GM06990 (cell line): ENCODE results near the gene ANKS6.

Source experiments
- DNase-seq: peaks from one replicate; pipeline ENCODE4 v3.0.0-alpha.2; 2011; ENCODE audit not compliant: insufficient read length; ENCODE audit errors: extremely low read depth
- H3K27me3 ChIP-seq: replicated peaks from 2 replicates; pipeline ENCODE4 v1.6.0; 2011; ENCODE audit warnings: low read length; ENCODE audit not compliant: control insufficient read depth, insufficient read depth
- H3K36me3 ChIP-seq: 2 replicates; pipeline ENCODE4 v1.5.1; 2011; ENCODE audit warnings: low read length; ENCODE audit not compliant: control insufficient read depth, insufficient read depth
- H3K4me3 ChIP-seq: replicated peaks from 2 replicates; pipeline ENCODE4 v1.5.1; 2011; ENCODE audit warnings: low read depth, mild to moderate bottlenecking, control low read depth, low read length
- CTCF ChIP-seq: IDR thresholded peaks from 2 replicates; pipeline ENCODE4 v1.5.1; 2011; ENCODE audit warnings: low read length, control low read depth, mild to moderate bottlenecking, inconsistent platforms; ENCODE audit not compliant: insufficient read depth, poor library complexity, severe bottlenecking

ANKS6 gene

GRCh38 chr9:98777618-98778017 lies 18.7 kb downstream of the ANKS6 start:
- Histone ChIP-seq H3K27me3 (no peaks in the 10 kb centered on the region), H3K36me3 (no peaks in the 10 kb centered on the region), H3K4me3 (no peak overlapping the region)
- TF ChIP-seq CTCF = no peak
- no peak for DNase-seq

GRCh38 chr9:98775831-98776441 lies 20.4 kb downstream of the ANKS6 start:
- DNase-seq = peak; percentile 30
- peak; percentile 79 for TF ChIP-seq CTCF
- Histone ChIP-seq H3K4me3 (no peak overlapping the region), H3K27me3 (no peaks in the 10 kb centered on the region), H3K36me3 (no peaks in the 10 kb centered on the region)

GRCh38 chr9:98774746-98775145 lies 21.6 kb downstream of the ANKS6 start:
- Histone ChIP-seq H3K27me3 (no peaks in the 10 kb centered on the region), H3K4me3 (no peak overlapping the region), H3K36me3 (no peaks in the 10 kb centered on the region)
- TF ChIP-seq CTCF = peak; percentile 71
- DNase-seq = no peak

- DNase-seq = no peak
- TF ChIP-seq CTCF = peak; percentile 19
- Histone ChIP-seq H3K27me3 (no peaks in the 10 kb centered on the region), H3K36me3 (no peaks in the 10 kb centered on the region), H3K4me3 (no peak overlapping the region)
These were observed 22.6 kb downstream of the ANKS6 start for GRCh38 chr9:98773721-98774120.

GRCh38 chr9:98772364-98773155 lies 23.8 kb downstream of the ANKS6 start:
- H3K4me3 ChIP-seq = no peak overlapping the region
- no peak for TF ChIP-seq CTCF
- peaks cover under 1% of the 10 kb centered on the region; the same call in 1 of the 2 replicates for H3K36me3 ChIP-seq
- DNase-seq = no peak
- H3K27me3 ChIP-seq = no peaks in the 10 kb centered on the region
